Left forelimb (tissue), 1 donor: ENCODE results near the gene GULP1.
"Not testable (repeated sequence)": the region's sequence is repeated elsewhere in the genome, so short reads cannot be mapped to it uniquely, and the experiment has no call there.

Experiments
- DNase-seq: peaks from one replicate; pipeline ENCODE4 v3.0.0-alpha.2; 2018; ENCODE audit warnings: low spot score

The GULP1 gene

GRCh38 chr2:188551671-188552070 is 260.0 kb downstream of the GULP1 start:
- no peak for DNase-seq

- DNase-seq: no peak
Observed at GRCh38 chr2:188557081-188557480, 265.4 kb downstream of the GULP1 start.

DNA sequence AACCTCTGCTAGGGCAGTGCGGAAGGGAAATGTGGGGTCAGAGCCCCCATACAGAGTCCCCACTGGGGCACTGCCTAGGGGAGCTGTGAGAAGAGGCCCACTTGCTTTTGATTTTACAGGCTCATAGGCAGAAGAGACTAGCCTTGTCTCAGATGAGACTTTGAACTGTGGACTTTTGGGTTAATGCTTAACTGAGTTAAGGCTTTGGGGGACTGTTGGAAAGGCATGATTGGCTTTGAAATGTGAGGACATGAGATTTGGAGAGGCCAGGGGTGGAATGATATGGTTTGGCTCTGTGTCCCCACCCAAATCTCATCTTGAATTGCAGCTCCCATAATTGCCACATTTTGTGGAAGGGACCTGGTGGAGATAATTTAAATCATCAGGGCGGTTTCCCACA is 267.8 kb downstream of the GULP1 start:
- DNase-seq: not testable (repeated sequence)

GRCh38 chr2:188561473-188561979 is 269.9 kb downstream of the GULP1 start:
- no peak for DNase-seq

- no peak for DNase-seq
Observed at GRCh38 chr2:188569431-188570165, 277.9 kb downstream of the GULP1 start.

GRCh38 chr2:188570370-188570769 is 278.7 kb downstream of the GULP1 start:
- no peak for DNase-seq

- no peak for DNase-seq
Observed at GRCh38 chr2:188571543-188572303, 280.0 kb downstream of the GULP1 start.

GRCh38 chr2:188572592-188572991 is 280.9 kb downstream of the GULP1 start:
- no peak for DNase-seq

DNA sequence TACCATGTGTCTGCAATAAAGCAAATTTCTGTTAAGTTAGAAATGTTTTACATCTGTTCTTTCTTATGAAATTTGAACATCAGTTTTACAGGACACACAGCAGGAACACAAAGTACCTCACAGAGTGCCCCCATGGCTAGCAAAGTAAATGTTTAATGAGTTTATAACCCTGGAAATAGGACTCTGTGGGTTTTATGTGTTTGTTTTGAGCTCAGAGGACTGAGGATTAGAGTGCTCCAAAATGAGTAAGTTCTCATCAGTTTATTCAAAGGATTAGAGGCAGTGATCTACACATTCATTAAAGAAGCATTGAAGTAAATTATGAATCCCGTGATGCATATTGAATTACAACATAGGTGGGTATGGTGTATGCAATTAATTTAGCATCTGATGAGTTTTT is 281.8 kb downstream of the GULP1 start:
- DNase-seq: no peak

DNA sequence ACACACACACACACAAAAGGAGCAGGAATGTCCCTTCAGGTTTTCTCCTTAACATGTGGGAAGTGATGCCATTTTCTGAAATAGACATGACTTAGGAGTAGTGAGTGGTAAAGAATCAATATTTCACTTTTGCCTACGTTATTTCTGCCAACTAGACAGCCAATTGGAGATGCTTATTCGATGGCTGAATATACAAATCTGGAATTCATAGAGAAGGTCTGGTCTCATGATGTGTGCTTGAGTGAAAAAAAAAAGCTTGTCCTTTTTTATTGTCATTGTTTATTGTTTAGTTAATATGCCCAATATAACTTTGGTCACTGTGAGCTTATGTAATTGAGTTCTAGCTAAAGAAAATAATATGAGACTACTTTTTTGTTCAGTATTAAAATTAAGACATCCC is 284.3 kb downstream of the GULP1 start:
- DNase-seq: no peak

DNA sequence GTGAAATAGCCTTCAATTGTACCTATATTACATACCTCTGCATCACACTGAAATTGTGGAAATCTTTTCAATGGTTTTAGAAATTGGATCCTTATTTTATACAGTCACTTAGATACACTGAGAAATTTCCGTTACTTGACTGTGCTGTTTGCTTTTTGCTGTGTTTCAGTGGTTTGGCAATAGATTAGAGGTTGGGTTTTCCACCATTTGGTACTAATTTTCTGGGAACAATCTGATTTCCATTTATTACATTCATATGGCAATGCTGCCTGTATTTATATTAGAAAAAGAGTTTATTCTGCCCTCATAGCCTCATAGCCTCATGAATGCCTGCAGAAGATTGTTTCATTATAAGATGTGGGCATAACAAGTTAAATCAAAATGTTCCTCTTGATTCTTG is 285.0 kb downstream of the GULP1 start:
- no peak for DNase-seq

GRCh38 chr2:188577231-188577630 is 285.6 kb downstream of the GULP1 start:
- no peak for DNase-seq

GRCh38 chr2:188580738-188581137 is 289.1 kb downstream of the GULP1 start:
- DNase-seq: no peak

GRCh38 chr2:188582211-188582610 is 290.5 kb downstream of the GULP1 start:
- no peak for DNase-seq

- DNase-seq: no peak
Observed at GRCh38 chr2:188588235-188588634, 296.6 kb downstream of the GULP1 start.

- no peak for DNase-seq
Observed at GRCh38 chr2:188596054-188596453, 304.4 kb downstream of the GULP1 start.

GRCh38 chr2:188598551-188598950 is 306.9 kb downstream of the GULP1 start:
- DNase-seq: no peak

GRCh38 chr2:188599140-188599539 is 307.5 kb downstream of the GULP1 start:
- DNase-seq: no peak

GRCh38 chr2:188600536-188601210 is 309.0 kb downstream of the GULP1 start:
- DNase-seq: no peak

GRCh38 chr2:188601391-188601790 is 309.7 kb downstream of the GULP1 start:
- DNase-seq: no peak

DNA sequence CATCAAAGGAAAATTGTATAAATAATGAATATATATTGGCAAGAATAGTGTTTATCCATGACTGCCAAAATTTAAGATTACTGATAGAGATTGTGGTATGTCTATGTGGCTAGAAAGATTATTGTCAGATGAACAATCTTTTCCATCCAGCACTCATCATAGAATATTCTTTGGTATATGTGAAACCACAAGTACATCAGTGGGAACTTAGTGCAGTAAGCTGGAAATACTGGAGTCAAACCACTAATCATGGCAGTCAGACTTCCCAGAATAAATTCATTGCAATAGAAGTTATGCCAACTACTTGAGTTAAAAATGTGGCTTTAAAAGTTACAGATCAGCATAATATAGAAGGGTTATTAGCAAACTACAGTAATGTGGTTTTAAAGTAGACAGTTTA is 310.3 kb downstream of the GULP1 start:
- DNase-seq: no peak

DNA sequence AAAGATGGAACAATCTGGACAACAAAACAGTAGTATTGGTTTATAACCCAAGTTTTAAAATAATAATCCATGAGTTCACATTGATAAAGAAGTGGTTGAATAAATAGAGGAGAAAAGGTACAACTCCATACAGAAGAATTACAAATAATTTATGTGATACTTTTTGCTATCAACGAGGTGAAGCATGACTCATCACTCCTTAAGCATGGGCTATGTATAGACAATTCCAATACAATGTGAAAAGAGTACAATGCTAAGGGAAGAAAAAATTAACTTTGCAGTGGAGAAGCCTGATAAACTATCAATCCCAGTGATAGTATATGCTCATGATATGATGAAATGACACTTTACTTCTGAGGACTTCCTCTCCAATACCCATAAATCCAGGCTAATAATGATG is 312.9 kb downstream of the GULP1 start:
- no peak for DNase-seq
